HG03558 (cell line): ENCODE results near the gene WWTR1.

Experiments
- ATAC-seq: cut with Tn5 transposase; IDR thresholded peaks from one replicate; pipeline ENCODE4 v1.9.1; 2021; ENCODE audit warnings: moderate number of reproducible peaks; ENCODE audit not compliant: unreplicated experiment; ENCODE audit errors: extremely low read depth

WWTR1 gene

GRCh38 chr3:149575213-149575960 is 82.4 kb downstream of the WWTR1 start:
- no peak for ATAC-seq

DNA sequence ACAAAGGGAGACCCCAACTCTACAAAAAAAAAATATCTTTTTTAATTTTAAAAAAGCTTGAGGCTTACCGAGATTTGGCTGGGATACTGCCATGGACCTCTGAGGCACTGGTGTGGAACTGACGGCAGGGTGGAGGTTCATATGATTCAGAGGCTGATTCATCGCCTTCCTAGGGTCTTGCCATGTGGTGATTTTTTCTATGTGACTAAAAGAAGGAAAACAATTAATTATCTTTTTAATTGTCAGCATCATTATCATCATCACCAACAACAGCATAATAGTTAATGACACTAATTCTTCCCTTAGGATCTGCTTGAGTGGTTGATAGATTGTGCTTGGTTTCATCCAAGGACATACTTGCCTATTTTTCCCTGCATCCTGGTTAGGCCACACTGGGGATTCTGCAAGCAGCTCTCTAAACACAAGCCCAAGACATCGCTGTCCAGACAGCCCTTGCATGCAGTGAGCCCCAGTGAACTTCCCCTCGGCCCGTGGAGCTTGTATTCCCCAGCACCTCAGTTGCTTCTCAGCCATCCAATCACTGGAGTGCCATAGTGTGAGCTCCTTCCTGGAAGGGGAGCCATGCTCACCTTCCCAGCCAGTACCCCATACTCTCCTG is 84.9 kb downstream of the WWTR1 start:
- no peak for ATAC-seq

DNA sequence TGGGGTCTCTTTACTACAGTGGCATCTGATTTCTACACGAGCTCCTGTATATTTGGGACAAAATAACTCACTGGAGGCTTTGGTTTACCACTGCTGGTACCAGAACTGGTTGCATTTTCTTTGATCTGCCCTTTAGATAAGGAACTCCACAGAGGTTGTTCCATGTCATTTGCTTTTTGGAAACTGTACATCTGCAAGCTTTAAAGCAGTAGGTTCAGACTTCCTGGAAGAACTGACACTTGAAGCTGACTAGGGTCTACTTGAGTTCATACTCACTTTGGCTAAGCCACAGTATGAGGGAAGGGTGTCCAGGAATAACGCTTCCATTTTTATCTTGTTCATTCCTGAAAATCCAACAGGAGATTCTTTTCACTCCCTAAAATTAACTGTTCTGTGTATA is 86.4 kb downstream of the WWTR1 start:
- no peak for ATAC-seq

GRCh38 chr3:149570016-149570415 is 87.8 kb downstream of the WWTR1 start:
- ATAC-seq: no peak

GRCh38 chr3:149567381-149567780 is 90.4 kb downstream of the WWTR1 start:
- ATAC-seq: no peak

- no peak for ATAC-seq
Measured at GRCh38 chr3:149566292-149566975, 91.4 kb downstream of the WWTR1 start.

DNA sequence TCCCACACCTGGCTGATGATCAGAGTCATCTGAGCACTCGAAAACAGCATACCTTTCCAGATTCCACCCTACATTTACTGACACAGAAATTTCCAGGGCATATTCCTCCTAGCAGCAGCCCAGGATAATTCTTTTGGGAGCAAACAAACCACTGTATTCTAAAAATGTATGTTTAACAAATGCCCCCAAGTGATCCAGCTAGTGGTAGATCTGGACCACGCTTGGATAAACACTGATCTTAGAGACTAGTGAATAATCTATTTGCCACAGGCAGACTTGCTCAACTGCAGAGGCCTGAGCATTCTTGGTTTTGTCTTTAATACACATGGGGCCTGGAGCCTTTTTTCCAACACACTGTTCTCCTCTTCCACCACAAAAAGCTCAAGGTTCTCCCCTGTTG is 93.7 kb downstream of the WWTR1 start:
- no peak for ATAC-seq

- no peak for ATAC-seq
Measured at GRCh38 chr3:149563114-149563513, 94.7 kb downstream of the WWTR1 start.

- ATAC-seq: no peak
Measured at GRCh38 chr3:149560617-149561016, 97.2 kb downstream of the WWTR1 start.

DNA sequence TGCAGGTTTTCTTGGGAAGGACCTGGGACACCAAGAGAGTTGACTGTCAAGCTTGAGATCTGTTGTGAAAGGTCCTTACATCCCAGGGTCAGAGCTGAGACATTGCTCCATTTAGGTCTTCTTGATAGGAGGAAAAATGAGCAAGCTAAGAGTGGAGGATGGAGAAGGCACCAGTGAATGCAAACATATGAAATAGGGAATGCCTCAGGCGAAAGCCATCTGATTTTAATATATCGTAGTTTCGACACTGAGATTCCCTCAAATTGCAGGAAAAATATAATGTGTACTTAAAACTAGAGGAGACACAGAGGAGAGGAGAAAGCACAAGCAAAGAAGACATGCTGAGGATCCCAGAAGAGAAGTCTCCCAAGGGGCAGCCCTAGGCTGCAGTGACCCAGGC is 97.8 kb downstream of the WWTR1 start:
- ATAC-seq: no peak

DNA sequence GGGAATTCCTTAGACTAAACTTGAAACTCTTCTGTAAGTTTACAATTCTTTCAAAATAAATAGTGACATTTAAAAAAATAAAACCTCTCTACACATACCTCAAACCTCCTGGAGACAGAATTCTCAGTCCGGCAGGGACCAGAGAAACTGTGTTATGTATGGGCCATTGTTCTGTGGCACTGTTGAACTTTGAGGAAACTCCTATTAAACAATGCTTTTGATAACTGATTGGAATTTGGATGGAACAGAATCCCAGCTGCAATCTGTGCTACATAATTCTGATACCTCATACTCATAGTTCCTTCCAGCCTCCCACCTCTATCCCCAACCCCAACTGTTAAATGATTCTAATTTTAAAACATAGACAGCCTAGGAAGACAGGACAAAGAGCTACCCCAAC is 98.3 kb downstream of the WWTR1 start:
- no peak for ATAC-seq

- ATAC-seq: no peak
Measured at GRCh38 chr3:149555927-149556326, 101.9 kb downstream of the WWTR1 start.

GRCh38 chr3:149554826-149555225 is 103.0 kb downstream of the WWTR1 start:
- ATAC-seq: no peak

DNA sequence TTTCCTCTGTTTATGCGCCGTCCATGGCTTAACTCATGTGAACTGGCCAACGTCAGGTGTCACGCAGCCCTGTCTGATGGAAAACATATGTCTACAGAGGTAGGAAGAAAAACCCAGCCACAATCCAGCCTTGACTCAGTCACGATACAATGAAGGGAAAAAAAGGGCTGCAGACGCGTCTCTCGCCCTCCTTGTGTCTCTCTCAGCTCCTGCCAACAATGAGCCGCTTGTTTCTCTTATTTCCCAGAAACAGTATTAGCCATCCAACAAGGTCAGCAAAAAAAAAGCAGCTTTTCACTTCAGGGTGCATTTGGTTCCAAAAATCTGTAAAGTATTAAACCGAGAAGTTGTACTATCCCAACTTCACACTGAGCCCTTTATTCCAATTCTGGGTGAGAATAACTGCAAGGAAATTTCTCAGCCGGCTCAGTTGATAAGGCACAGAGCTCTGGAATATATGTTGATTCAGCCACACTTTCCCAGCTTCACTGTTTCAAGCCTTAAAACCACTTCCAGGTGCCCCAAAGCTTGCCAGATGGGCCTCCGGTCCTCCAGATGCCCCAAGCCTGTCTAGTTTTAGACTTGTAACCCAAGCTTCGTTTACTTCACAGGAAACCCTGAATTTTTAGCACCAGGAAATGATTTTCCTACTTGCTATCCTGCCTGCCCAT is 103.9 kb downstream of the WWTR1 start:
- no peak for ATAC-seq

DNA sequence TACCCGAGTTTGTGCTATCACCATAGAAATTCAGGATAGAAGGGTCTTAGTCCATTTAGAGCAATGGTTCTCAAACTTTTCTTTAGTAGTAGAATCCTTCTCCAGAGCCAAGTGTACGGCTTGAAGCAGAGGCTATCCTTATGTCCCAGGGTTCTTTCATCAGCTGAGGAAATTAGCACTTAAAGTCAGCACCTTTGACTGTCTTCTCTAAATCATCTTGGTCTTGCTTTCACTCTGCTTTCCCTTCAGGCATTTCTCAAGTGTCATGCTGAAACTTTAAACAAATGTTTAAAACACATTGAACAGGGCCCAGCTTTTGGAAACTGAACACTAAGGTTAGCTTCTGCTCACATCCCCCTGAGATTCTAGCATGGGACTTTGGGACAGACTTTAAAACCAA is 105.1 kb downstream of the WWTR1 start:
- no peak for ATAC-seq

DNA sequence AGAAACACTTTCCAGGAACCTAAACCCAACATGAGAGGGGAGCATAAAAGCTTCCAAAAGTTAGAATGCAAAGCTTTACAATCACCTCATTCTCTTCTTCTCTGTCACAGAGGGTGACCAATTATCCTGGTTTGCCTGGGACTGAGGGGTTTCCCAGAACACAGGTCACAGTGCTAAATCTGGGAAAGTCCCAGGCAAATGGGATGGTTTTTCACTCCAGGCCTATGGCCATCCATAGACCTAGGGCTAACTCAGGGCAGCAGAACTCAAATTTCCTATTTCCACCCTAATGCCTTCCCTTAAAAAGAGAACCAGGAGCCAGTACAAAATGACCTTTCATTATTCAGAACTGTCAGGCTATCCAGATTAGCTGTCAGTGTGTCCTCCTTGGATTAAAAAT is 106.3 kb downstream of the WWTR1 start:
- no peak for ATAC-seq

- ATAC-seq: no peak
Measured at GRCh38 chr3:149548669-149549065, 109.2 kb downstream of the WWTR1 start.

GRCh38 chr3:149547954-149548668 is 109.7 kb downstream of the WWTR1 start:
- no peak for ATAC-seq

GRCh38 chr3:149547413-149547812 is 110.4 kb downstream of the WWTR1 start:
- no peak for ATAC-seq

DNA sequence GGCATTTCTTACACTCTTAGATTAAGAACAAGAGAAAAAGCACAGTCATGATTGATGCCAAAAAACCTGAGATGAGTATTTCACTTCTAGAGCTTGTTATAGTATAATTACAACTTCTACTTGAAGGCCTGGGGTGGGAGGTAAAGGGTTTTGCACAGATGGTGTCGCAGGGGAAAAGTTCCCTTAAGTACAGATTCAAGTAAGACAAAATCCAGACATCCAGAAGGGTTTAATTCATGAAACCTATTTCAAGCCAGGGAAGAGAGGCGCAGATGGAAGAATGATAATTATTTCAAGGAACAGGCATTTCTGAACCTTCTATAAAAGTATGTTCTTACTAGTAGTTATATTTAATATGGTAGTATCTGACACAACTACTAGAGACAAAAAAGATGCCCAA is 112.8 kb downstream of the WWTR1 start:
- ATAC-seq: no peak
